Stimulated activated CD4-positive, alpha-beta T cell treated with anti-CD3 and anti-CD28 coated beads, TNF-alpha, amount 100 ng/mL, for 48 hours (primary cell): ENCODE data around the gene SLC5A5.
"Not testable (repeated sequence)": the region's sequence is repeated elsewhere in the genome, so short reads cannot be mapped to it uniquely, and the experiment has no call there.

ENCODE experiments used
- DNase-seq, 3 donors: peaks; one replicate each; pipeline ENCODE4 v3.0.0-alpha.2; 2020; ENCODE audit warnings: low read depth in 3 of 3

The SLC5A5 gene

GRCh38 chr19:17871032-17871877 is 490 bp upstream of the SLC5A5 start:
- no peak for DNase-seq

GRCh38 chr19:17872251-17873001 is 681 bp downstream of the SLC5A5 start:
- DNase-seq = peak in 1 of 3 donors; percentile 57

GRCh38 chr19:17873786-17874757 is 2.3 kb downstream of the SLC5A5 start:
- peak; percentile 52 to 82 (median 62) for DNase-seq

DNA sequence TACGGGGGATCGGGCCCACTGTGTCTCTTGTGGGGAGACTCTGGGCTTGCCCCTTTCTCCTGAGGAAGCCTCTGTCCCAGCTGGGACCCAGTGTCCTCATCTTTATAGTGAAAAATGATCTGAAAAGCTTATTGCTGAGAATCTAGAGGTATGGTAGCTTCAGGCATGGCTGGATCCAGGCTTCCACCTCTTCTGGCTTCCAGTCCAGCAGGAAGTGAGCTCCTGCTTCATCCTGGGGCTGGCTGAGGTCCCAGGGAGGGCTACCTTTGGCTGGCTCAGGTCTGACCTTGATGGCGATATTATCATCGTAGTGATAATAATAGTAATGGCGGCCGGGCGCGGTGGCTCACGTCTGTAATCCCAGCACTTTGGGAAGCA is 3.0 kb downstream of the SLC5A5 start:
- no peak for DNase-seq

DNA sequence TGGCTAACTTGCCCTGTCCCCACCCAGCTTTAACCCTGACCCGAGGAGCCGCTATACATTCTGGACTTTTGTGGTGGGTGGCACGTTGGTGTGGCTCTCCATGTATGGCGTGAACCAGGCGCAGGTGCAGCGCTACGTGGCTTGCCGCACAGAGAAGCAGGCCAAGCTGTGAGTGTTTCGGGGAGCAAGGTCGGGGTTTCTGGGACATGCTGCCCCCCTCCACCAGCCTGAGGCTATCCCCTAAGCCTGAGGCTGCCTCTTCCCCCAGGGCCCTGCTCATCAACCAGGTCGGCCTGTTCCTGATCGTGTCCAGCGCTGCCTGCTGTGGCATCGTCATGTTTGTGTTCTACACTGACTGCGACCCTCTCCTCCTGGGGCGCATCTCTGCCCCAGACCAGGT is 6.0 kb downstream of the SLC5A5 start:
- DNase-seq = no peak

- DNase-seq = no peak
Measured at GRCh38 chr19:17879466-17879865, 7.7 kb downstream of the SLC5A5 start.

- DNase-seq = no peak
Measured at GRCh38 chr19:17881701-17882100, 10.0 kb downstream of the SLC5A5 start.

DNA sequence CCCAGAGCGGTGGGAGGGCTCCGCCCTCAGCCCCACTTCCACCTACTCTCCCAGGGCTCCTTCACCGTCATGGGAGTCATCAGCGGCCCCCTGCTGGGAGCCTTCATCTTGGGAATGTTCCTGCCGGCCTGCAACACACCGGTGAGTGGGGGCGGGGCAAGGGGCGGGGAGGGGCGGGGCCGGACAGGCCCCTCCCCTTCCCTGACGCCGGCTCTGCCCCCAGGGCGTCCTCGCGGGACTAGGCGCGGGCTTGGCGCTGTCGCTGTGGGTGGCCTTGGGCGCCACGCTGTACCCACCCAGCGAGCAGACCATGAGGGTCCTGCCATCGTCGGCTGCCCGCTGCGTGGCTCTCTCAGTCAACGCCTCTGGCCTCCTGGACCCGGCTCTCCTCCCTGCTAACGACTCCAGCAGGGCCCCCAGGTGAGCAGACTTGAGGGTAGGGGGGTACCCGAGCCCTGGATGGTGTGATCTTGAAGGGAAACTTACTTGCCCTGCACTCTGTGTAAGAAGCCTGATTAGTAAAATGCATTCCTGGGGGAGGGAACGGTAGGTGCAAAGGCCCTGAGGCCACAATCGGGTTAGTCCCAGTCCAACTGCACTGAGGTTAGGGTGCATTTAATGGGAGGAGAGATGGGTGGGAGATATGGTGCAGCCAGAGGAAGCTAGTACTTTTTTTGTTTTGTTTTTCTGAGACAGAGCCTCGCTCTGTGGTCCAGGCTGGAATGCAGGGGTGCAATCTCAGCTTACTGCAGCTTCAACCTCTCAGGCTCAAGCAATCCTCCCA is 12.1 kb downstream of the SLC5A5 start:
- DNase-seq = no peak

DNA sequence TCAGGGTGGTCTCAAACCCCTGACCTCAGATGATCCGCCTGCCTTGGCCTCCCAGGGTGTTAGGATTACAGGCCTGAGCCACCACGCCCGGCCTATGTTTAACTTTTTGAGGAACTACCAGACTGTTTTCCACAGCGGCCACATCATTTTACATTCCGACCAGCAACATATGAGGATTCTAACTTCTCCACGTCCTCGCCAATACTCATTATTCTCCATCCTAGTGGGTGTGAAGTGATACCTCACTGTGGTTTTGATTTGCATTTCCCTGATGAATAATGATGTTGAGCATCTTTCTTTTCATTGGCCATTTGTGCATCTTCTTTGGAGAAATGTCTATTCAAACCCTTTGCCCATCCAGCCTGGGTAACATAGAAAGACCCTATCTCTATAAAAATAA is 14.8 kb downstream of the SLC5A5 start:
- no peak for DNase-seq

DNA sequence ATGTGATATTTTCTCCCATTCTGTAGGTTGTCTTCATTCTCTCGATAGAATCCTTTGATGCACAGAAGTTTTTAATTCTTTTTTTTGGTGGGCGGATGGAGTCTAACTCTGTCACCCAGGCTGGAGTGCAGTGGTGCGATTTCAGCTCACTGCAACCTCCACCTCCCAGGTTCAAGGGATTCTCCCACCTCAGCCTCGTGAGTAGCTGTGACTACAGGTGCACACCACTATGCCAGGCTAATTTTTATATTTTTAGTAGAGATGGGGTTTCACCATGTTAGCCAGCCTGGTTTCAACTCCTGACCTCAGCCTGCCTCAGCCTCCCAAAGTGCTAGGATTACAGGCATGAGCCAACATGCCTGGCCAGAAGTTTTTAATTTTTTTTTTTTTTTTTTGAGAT is 15.5 kb downstream of the SLC5A5 start:
- not testable (repeated sequence) for DNase-seq

- DNase-seq = no peak
Measured at GRCh38 chr19:17888260-17888659, 16.5 kb downstream of the SLC5A5 start.

DNA sequence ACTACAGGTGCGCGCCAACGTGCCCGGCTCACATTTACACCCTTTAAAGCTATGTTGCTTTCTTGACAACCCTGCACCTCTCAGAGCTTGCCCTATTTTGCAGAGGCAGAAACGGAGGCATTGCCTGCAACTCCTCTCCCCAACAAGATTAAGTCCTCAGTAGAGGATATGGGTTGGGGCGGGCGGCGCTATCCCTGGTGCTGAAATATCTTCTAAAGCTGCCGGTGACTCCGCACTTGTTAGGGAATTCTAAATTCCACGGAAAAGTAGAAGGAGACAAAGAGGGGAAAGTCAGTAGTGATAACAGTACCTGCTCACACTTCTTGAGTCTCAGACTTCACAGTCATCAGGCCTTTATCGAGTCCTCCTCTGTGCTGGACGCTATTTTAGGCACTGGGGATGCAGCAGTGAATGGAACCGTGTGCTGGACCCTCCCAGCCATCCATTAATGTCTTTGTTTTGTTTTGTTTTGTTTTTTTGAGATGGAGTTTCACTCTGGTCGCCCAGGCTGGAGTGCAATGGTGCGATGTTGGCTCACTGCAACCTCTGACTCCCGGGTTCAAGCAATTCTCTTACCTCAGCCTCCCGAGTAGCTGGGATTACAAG is 18.0 kb downstream of the SLC5A5 start:
- DNase-seq = no peak

GRCh38 chr19:17893766-17894165 is 22.0 kb downstream of the SLC5A5 start:
- DNase-seq = no peak

GRCh38 chr19:17902701-17903100 is 31.0 kb downstream of the SLC5A5 start:
- no peak for DNase-seq

DNA sequence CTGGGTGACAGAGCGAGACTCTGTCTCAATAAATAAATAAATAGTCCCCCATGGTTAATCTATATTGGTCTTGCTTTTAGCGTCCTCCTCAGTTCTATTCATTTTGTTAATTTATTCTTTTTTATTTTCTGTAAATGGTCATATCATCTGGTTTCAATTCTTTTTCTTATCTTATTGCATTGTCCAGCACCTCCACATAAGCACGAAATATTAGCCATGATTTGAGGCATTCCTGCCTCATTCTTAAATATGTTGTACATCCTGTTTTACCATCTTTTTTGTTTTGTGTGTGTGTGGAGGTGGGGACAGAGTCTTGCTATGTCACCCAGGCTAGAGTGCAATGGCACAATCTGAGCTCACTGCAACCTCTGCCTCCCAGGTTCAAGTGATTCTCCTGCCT is 36.5 kb downstream of the SLC5A5 start:
- DNase-seq = no peak

DNA sequence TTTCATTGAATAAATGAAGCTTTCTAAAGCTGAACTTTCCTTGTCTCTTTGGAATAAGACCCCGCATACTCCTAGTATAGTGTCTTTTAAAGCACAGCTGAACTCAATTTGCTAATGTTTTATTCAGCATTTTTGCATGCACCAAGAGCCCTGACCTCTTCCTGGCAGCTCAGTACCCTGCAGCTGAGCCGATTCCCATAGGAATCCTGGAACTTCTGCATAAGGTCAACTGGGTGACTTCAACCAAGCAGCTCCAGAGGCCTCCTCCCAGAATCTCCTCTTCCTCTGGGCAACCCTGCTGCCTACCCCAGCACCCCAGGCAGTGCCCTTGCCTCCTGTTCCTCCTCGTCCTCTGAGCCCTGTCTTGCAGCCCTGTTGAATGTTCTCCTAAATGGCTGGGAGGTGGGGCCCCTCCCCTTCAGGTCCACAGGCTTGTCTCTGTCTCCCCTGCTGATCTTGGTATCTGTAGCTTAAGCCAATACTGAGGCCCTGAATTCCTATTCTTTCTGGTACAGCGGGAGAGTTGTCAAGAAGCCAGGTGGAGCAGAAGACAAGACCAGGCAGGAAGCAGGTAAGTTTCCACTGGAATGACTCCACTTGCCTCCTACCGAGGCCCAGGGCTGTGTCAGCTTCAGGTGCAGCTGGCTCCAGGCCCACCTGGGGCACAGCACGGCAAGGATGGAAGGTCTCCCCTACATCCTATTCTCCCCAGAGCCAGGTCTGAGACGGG is 37.4 kb downstream of the SLC5A5 start:
- no peak for DNase-seq

GRCh38 chr19:17910791-17911360 is 39.1 kb downstream of the SLC5A5 start:
- DNase-seq = no peak

GRCh38 chr19:17915940-17916593 is 44.3 kb downstream of the SLC5A5 start:
- no peak for DNase-seq

- DNase-seq = not testable (repeated sequence)
Measured at GRCh38 chr19:17918151-17918550, 46.4 kb downstream of the SLC5A5 start.
